Uterus (tissue), 2 donors: ENCODE results near the gene SIMC1.
"Not testable (repeated sequence)": the region's sequence is repeated elsewhere in the genome, so short reads cannot be mapped to it uniquely, and the experiment has no call there.

Experiments
- CTCF ChIP-seq, 4 experiments: fragments of 200-600 bp in 2 of 4; fragments of 450-650 bp in 2 of 4; sonication (generic) in 2 of 4; IDR thresholded peaks; one replicate each; pipeline ENCODE4 v1.5.1; 2016 to 2019; ENCODE audit warnings: antibody characterized with exemption in 4 of 4, mild to moderate bottlenecking in 2 of 4, moderate library complexity in 1 of 4
- POLR2A ChIP-seq, 2 donors: fragments of 450-650 bp; IDR thresholded peaks; one replicate each; pipeline ENCODE4 v1.6.1; 2016; ENCODE audit warnings: antibody characterized with exemption in 2 of 2, mild to moderate bottlenecking in 1 of 2, moderate library complexity in 1 of 2

- TF ChIP-seq CTCF, POLR2A (IDR thresholded peaks at IDR 0.05): not testable (repeated sequence)
These were observed 13.9 kb downstream of the SIMC1 start for GRCh38 chr5:176252171-176252570.
